ENCODE measurements around the gene FLVCR2. TPM values are rescaled to one million over a fixed set of nuclear protein-coding genes. Genes with fewer than 3 reads are reported as not detected.

The FLVCR2 gene, protein sequence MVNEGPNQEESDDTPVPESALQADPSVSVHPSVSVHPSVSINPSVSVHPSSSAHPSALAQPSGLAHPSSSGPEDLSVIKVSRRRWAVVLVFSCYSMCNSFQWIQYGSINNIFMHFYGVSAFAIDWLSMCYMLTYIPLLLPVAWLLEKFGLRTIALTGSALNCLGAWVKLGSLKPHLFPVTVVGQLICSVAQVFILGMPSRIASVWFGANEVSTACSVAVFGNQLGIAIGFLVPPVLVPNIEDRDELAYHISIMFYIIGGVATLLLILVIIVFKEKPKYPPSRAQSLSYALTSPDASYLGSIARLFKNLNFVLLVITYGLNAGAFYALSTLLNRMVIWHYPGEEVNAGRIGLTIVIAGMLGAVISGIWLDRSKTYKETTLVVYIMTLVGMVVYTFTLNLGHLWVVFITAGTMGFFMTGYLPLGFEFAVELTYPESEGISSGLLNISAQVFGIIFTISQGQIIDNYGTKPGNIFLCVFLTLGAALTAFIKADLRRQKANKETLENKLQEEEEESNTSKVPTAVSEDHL
- total RNA-seq = 6.2 TPM

DNA sequence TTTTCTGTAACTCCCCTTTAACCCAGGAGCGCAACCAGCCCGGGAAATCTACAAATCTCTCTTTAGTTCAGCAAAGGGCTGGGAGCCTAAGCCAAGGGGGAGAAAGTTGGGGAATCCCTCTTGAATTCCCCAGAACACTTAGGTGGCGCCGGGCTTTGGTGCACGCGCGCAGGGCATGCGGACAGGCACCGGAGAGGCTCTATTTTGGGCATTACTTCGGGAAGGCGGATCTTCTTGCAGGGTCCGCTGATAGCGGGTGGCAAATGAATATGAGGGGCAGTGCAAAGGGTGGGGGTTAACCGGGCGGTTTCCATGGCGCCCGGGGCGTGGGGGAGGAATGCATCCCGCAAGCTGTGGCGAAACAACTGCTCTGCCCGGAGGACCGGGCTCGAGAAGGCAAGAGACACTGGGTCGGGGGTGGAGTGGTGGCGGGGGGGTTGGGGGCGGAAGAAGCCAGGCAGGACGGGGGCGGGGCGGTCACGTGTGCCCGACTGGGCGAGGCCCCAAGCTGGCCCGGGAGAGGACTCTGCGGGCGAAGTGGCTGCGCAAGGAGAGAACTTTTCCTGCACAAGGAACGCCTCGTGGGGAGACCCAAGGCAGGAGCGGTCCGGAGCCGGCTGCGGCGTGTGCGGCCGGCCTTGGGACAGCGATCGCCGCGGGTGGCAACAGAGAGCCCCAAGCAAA is at the start of gene FLVCR2:
TSS of gene FLVCR2 (plus strand) at position 519 of the 684 bp plus-strand sequence. CDS start 353 bp downstream, outside the sequence.

DNA sequence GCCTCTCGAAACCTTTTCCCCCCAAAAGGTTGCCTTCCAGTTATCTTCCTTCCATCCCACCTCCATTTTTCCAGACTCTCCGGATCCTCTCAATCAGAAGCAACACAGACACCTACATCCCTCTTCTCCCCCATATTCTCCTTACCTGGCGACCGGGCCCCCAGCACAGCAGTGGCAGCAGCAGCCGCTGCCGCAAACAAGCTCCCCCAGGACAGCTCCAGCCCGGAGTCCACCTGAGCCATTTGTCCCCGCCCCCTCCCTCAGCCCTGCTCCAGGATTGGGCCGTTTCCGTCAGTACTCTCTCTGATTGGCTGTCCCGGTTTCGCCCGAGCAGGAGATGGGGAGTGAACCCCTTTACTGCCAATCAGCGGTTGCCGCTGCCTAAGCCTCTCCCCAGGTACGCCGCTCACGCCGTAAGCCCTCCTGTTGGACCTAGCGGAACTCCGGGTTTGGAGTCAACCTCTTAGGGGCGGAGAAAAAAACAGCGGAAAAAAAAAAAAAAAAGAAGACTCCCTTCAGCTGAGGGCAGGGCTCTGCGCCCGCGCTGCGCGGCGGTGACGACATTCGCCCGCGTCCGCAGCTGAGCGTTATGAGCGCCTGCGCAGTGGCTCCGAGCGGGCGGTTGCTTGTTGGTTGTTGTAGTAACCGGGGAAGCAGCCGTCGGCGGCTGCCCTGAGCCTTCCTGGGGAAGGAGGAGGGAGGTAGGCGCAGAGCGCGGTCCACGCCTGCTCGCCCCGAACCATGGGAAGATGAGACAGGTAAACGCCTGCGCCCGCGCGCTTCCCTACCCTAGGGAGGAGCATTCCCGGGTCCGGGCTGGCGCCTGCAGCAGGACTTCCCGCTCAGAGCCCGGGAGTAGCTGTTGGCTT is 82.4 kb downstream of the FLVCR2 start, which contains the start of the genes ERG28 and TTLL5:
TSS of gene ERG28 (minus strand) at position 247 of the 869 bp plus-strand sequence. CDS start 3,374 bp downstream, outside the sequence.
TSS of gene TTLL5 (plus strand) at position 617 of the 869 bp plus-strand sequence. CDS start 1,904 bp downstream, outside the sequence.

Small RNAs within 50 kb of the gene (small RNA-seq; reads per million reads assigned to genes)
- 0.09 reads per million for gene RNA5SP387 (ENCODE audit: low replicate concordance)

Other genes with a start within 250 kb of the FLVCR2 start
- gene JDP2, start 150.6 kb upstream of the FLVCR2 start, total RNA-seq = 29.1 TPM
- gene BATF, start 56.2 kb upstream of the FLVCR2 start, total RNA-seq = 1.8 TPM
- 9.8 TPM for gene ERG28, start 82.3 kb downstream of the FLVCR2 start, total RNA-seq
- 24.8 TPM for gene TTLL5, start 82.6 kb downstream of the FLVCR2 start, total RNA-seq

Measured in metanephros (tissue), 2 donors.